ENCODE results near the gene PIAS4.
"Not testable (repeated sequence)": the region's sequence is repeated elsewhere in the genome, so short reads cannot be mapped to it uniquely, and the experiment has no call there.

PIAS4 gene

DNA sequence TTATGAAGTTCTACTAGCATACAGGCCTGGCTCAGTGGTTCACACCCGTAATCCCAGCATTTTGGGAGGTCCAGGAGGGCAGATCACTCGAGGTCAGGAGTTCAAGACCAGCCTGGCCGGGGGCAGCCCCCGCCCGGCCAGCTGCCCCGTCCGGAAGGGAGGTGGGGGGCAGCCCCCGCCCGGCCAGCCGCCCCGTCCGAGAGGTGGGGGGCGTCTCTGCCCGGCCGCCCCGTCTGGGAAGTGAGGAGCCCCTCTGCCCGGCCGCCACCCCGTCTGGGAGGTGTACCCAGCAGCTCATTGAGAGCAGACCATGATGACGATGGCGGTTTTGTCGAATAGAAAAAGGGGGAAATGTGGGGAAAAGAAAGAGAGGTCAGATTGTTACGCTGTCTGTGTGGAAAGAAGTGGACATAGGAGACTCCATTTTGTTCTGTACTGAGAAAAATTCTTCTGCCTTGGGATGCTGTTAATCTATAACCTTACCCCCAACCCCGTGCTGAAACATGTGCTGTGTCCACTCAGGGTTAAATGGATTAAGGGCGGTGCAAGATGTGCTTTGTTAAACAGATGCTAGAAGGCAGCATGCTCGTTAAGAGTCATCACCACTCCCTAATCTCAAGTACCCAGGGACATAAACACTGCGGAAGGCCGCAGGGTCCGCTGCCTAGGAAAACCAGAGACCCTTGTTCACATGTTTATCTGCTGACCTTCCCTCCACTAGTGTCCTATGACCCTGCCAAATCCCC is 8.7 kb upstream of the PIAS4 start:
- DNase-seq: not testable (repeated sequence)

DNA sequence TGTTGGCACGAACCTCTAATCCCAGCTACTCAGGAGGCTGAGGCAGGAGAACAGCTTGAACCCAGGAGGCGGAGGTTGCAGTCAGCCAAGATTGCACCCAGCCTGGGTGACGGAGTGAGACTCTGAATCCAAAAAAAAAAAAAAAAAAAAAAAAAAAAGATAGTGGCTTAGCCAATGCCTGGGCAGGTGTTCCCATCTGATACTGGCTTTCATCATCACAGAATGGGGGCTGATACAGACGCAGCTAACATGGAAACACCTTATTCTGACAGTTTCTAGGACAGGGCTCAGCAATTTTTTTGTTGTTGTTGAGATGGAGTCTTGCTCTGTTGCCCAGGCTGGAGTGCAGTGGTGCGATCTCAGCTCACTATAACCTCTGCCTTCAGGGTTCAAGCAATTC is 6.7 kb upstream of the PIAS4 start:
- not testable (repeated sequence) for DNase-seq

- DNase-seq: not testable (repeated sequence)
Measured at GRCh38 chr19:4005436-4005835, 2.1 kb upstream of the PIAS4 start.

DNA sequence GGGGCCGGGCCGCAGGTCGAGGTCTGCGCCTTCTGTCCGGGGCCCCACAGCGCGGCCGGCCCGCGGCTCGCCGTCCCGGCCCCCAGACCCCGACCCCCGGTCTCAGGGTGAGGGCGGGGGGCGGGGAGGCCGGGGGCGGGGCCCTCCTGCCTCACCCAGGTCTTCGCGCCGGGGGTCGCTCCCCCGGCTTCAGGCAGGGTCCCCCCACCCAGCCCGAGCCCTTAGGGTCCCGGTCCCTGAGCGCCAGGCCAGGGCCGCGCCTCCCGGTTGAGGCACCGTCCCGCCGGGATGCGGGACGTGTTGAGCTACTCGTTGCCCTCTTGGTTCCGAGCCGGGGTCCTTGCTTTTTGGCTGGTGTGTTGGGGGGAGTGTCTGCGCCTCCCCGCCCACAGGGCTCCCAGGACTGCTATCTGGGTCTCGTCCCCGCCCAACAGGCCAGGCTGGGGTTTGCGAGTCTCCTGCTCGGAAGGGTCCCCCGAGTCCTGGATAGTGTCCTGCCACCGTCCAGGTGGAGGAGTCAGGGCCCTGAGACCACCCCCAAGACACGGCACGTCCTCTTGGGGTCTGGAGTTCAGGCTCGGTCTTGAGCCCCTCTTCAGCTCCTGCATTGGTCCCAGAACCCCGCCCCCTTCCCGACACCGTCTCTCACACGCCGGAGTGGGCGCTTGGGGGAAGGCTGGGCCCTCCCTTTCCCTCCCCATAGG is 452 bp downstream of the PIAS4 start:
- no peak for DNase-seq

DNA sequence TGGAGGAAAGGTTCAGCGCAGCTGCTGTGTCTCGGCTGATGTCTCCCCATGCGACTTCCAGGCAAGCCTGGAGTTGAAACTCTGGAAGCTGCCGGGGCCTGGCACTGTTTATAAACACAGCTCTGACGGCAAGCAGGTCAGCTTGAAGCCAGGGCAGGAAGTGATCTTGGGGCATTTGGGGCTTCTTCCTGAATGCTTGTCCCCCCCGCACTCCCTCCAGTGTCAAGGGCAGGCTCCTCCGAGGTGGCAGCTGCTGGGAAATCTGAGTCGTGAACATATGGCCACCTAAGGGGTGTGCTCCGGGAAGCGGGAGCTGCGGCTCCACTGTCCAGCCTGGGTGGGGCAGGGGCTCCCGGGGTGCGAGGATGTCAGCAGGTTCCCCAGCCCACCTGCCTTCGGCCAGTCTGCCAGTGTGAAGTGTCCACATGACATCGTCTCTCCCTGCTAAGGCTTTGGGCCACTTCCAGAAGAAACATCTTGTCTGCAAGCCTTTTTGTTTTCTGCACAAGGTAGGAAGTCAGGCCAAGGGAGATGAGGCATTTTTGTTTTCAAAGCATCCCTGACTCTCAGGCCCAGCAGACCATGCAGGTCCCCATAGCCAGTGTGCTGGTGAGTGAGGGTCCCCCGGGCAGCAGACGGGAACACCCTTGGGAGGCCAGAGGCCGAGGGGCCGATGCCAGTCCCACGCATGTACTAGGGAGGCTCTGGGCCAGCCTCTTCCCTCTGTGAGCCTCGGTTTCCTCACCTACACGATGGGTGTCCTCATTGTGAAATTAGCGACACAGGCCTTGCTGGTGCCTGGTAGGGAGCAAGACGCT is 2.7 kb downstream of the PIAS4 start:
- DNase-seq: no peak

DNA sequence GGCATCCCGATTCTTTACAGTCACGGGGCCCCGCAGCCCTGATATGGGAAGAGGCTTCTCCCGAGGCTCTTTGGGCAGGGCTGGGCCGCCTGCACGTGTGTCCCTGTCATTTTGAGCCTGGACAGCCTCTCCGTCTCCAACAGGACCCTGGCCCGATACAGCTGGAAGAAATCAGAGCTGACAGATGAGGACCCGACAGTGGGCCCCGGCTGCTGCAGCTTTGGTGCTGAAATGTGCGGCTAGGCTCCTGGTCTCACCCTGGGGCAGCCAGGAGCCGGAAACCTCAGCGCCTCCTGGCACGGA is 3.2 kb downstream of the PIAS4 start:
- no peak for DNase-seq

GRCh38 chr19:4011430-4011829 is 3.9 kb downstream of the PIAS4 start:
- DNase-seq: not testable (repeated sequence)

- DNase-seq: no peak
Measured at GRCh38 chr19:4012092-4012974, 4.8 kb downstream of the PIAS4 start.

DNA sequence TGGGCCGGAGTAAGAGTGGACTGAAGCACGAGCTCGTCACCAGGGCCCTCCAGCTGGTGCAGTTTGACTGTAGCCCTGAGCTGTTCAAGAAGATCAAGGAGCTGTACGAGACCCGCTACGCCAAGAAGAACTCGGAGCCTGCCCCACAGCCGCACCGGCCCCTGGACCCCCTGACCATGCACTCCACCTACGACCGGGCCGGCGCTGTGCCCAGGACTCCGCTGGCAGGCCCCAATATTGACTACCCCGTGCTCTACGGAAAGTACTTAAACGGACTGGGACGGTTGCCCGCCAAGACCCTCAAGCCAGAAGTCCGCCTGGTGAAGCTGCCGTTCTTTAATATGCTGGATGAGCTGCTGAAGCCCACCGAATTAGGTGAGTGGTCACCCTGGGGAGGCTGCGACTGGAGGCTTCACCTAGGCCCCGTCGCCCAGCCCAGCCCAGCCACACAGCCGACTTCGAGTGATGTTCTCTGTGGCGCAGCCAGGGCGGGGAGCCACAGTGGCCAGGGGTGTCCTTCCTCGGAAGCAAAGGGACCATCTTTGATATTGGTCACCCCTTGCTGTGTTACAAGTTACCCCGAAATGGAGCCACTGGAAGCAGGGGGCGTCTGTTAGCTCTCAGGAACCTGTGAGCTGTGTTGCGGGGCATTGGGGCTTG is 5.6 kb downstream of the PIAS4 start:
- DNase-seq: no peak

- DNase-seq: no peak
Measured at GRCh38 chr19:4013886-4014540, 6.5 kb downstream of the PIAS4 start.

GRCh38 chr19:4014541-4015491 is 7.3 kb downstream of the PIAS4 start:
- DNase-seq: peak; percentile 46 to 51

DNA sequence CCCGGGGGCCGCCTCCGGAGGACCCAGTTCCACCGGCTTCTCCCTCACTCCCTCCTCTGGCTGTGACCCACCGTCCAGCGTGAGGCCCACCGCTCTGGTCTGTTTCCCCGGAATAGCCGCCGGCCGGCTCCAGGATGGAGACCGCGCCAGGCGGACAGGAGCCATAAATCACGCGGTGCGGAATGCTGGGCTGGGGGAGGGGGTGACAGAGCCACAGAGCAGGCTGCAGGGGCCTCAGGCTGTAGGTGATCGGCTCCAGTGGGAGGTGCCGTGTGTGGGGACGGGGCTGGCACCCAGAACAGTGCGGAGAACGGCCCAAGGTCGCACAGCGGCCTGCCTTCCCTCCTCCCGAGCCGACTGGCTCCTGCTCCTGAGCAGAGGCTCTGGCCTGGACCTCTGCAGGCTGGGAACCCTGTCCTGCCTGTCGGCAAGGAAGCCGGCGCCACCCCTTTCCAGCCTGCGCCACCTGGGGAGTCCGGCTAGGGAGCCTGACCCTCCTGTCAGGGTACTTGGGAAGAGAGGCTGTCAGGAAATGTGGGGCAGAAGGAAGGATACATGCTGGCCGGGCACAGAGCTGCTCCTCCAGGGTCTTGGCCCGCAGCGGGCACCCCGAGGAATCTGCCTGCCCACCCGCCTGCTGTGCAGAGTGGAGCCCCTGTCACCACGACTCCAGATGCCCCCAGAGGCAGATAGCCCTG is 8.3 kb downstream of the PIAS4 start:
- DNase-seq: no peak

- no peak for DNase-seq
Measured at GRCh38 chr19:4016486-4016885, 8.9 kb downstream of the PIAS4 start.

GRCh38 chr19:4016903-4017638 is 9.5 kb downstream of the PIAS4 start:
- DNase-seq: no peak

DNA sequence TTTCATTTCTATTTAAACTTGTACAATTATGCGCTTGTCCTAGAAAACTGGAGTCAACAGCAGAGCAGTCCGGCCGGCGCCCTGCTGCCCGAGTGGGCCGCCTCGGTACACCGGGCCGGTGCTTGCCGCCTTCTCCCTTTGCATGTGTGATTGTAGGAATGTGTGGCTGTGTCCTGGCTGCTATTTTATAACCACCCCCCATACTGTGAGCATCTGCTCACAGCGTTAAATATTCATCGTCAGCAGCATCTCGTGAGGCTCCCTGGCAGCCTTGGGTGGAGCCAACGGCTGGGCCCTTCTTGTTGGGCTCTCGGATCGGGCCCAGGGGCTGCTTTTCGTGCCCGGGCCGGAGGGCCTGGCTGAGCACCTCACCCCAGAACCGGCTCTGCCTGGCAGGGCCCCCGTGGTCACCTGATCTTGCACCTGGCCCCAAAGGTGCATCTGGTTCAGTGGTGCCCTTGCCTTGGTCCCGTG is 10.6 kb downstream of the PIAS4 start:
- no peak for DNase-seq

DNA sequence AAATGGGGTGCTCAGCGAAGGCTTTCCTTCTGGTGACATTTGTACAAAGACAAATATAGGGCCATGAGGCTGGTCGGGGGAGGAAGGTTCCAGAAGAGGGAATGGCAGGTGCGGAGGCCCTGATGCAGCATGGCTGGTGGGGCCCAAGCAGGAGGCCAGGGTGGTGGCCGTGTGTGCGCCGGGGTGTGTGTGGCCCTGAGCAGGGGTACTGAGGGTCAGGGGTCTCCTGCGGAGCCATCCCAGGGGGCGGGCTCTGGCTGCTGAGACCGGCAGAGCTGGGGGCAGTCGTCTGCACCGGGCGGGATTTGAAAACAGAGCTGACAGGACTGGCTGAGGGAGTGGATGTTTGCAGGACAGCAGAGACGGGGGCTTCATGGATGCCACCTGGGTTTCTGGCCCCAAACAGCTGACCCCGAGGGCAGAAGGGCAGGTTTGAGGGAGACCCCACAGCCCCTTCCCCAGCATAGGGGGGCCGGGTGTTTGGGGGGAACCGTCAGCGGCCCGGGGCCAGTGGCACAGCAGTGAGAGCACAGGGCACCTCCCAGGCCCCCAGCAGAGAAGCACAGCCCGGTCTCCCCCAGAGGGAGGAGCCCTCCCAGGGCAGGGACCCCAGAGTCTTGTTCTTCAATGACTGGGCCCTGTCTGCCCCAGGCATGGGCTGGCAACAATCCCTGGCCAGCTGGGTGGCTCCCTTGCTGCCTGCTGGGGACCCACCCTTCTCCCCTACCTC is 11.4 kb downstream of the PIAS4 start:
- no peak for DNase-seq

DNA sequence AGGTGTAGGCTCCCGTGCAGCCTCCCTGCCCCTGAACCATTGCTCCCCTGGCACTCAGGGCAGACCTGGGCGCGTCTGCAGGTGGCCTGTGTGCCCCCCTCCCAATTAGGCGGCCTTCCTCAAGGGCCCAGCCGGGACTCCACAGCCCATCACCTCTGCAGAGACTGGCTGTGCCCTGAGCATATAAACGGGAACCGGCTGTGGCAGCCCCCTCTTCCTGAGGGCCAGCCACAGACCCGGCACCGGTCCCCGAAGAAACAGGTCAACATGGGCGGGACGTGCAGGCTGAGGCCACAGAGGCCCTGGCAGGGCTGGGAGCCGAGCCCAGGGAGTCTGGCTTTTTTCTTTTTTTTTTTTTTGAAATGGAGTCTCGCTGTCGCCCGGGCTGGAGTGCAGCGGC is 12.0 kb downstream of the PIAS4 start:
- DNase-seq: no peak
